Fibroblast of pulmonary artery (primary cell): ENCODE results near the gene CHCHD1.

Experiments used
- DNase-seq: peaks from one replicate; pipeline ENCODE4 v3.0.0-alpha.2; 2010; ENCODE audit warnings: low read depth
- H3K4me3 ChIP-seq: replicated peaks from 2 replicates; pipeline ENCODE4 v1.5.1; 2011; ENCODE audit warnings: low read depth, mild to moderate bottlenecking, control low read depth, low read length, moderate library complexity
- CTCF ChIP-seq: IDR thresholded peaks from 2 replicates; pipeline ENCODE4 v1.5.1; 2011; ENCODE audit warnings: mild to moderate bottlenecking, control low read depth, low read length, inconsistent platforms; ENCODE audit errors: missing control alignments

The CHCHD1 gene

GRCh38 chr10:73799899-73800559 is 18.2 kb downstream of the CHCHD1 start:
- DNase-seq: no peak
- no peak overlapping the region for H3K4me3 ChIP-seq
- TF ChIP-seq CTCF: no peak

DNA sequence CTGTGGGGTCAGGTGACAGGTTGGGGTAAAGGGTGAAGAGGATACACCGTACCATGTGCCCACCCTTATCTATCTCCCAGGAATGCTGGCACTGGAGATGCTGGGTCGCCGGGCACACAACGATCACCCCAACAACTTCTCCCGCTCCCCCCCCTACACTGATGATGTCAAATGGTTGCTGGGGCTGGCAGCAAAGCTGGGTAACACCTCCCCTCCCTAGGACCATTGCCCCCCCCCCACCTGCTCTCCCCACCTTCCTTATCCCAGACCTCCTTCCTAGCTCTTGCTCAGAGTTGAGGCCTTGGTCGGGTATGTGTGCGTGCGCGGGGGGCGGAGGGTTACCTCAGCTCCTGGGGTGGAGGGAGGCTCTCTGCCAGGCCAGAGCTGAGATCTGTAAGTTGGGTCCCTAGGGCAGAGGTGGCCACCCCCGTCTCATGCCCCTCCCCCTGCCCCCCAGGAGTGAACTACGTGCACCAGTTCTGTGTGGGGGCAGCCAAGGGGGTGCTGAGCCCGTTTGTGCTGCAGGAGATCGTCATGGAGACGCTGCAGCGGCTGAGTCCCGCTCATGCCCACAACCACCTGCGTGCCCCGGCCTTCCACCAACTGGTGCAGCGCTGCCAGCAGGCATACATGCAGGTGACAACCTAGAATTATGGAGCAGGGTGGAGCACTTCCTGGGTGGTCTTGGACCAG is 18.9 kb downstream of the CHCHD1 start:
- no peak for DNase-seq
- no peak overlapping the region for H3K4me3 ChIP-seq
- no peak for TF ChIP-seq CTCF

GRCh38 chr10:73801253-73801590 is 19.4 kb downstream of the CHCHD1 start:
- no peak for TF ChIP-seq CTCF
- no peak overlapping the region for H3K4me3 ChIP-seq
- no peak for DNase-seq

- no peak overlapping the region for H3K4me3 ChIP-seq
- DNase-seq: no peak
- no peak for TF ChIP-seq CTCF
Observed at GRCh38 chr10:73802276-73802991, 20.6 kb downstream of the CHCHD1 start.

DNA sequence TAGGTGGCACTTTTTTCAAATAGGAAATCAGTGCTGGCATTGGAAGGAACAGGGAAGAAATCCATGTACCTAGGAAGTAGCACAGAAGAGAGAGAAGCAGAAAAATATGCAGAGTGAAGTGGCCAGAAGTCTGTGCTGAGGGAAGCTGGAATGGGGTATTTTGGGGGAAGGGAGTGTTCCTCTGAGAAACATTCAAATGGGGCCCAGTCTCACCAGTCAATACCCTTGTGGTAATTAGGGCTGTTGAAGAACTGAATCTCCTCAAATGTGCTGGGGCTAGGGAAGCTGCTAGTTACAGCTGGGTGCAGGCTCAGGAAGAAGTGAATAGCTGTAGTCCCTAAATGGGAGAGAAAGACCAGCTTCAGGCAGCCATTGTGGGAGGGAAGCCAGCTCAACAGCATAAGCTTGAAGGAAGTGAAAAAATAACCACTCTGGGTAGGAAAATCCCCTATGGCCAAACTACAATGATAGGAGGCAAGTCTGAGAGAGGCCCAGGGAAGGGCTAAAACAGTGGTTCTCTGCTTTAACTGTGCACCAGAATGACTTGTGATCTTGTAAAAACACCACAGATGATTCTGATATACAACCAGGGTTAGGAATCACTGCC is 21.9 kb downstream of the CHCHD1 start:
- TF ChIP-seq CTCF: no peak
- no peak overlapping the region for H3K4me3 ChIP-seq
- peak; percentile 28 for DNase-seq

GRCh38 chr10:73806176-73806950 is 24.5 kb downstream of the CHCHD1 start:
- no peak for DNase-seq
- no peak for TF ChIP-seq CTCF
- no peak overlapping the region for H3K4me3 ChIP-seq
